ENCODE data around the gene TBX2.

TBX2 gene

DNA sequence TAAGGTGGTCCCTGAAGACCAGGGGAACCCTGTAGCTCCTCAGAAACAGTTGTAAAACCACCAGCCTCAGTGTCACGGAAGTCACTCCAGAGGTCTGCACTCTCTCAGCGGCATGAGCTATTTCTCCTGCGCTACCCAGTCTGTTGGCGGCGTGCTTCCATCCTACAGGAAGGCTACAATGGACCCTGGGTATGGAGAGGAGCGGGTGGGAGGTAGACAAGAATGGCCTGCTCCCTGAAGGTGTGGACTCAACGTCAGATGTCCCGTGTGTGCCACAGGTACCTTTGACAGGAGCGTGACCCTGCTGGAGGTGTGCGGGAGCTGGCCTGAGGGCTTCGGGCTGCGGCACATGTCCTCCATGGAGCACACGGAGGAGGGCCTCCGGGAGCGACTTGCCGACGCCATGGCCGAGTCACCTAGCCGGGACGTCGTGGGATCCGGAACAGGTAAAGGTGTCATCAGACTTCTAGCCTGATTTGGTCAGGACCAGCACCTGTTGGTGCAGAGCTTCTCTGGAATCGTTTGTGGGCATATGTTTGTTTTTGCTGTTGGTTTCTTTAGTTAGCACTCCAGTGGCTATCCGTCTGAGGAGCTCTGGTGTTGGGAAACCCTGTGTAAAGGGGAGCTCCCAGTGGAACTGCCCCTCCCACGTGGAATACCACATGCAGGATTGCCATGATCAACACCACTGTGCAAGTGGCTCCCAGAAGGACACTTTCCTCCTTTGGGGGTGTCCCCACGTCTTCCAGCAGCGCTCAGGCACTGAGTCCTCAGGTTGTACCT lies 31.4 kb upstream of the TBX2 start:
- in situ Hi-C loops (cut with MboI; ENCODE audit: low sequenced_read_pairs) = no loop called here

DNA sequence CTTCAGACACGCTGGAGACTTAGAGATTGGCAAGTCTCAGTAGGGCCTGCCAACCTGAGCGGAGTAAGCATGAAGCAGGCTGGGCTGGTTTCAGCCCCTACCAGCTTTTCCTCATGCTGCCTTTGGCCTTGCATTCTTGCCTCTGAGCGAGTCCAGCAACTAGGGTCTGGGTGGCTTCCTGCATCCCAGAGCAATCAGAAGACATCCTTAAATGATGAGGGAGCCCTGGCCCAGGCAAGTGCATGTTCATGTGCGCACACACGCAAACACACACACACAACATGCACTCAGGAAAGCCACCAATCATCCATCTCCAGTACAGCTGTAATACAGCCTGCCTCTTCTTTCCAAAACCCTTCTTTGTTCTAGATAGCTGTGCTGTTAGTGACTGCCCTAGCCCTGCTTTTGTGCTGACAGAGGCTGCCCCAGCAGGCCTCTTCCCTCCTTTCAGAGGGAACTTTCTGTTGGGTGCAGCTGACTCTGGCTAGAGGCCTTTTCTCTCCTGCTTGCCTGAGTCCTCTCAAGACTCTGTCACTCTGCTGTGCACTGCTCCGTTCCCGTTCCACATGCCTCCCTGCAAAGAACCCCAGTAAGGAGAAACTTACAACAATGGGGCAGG lies 30.7 kb upstream of the TBX2 start:
- in situ Hi-C loops (cut with MboI; ENCODE audit: low sequenced_read_pairs) = no loop called here

GRCh38 chr17:61369751-61370150 lies 29.9 kb upstream of the TBX2 start:
- in situ Hi-C loops (cut with MboI; ENCODE audit: low sequenced_read_pairs) = no loop called here

- in situ Hi-C loops (cut with MboI; ENCODE audit: low sequenced_read_pairs) = no loop called here
These were observed 28.5 kb upstream of the TBX2 start for GRCh38 chr17:61371179-61371578.

DNA sequence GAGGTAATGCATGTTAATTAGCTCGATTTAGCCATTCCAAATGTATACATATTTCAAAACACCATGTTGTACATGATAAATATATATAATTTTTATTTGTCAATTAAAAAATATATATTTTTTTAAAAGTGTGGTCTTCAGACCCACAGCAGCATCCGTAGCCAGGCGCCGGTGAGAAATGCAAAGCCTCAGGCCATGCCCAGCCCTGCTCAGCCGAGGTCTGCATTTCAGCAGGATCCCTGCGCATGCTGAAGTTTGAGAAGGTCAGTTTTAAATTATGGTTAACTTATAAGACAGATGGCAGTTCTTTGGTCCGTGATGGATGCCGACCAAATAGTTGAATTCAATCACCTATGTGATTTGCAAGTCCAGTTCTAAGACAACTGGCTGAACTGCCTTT lies 28.0 kb upstream of the TBX2 start:
- in situ Hi-C loops (cut with MboI; ENCODE audit: low sequenced_read_pairs) = no loop called here

DNA sequence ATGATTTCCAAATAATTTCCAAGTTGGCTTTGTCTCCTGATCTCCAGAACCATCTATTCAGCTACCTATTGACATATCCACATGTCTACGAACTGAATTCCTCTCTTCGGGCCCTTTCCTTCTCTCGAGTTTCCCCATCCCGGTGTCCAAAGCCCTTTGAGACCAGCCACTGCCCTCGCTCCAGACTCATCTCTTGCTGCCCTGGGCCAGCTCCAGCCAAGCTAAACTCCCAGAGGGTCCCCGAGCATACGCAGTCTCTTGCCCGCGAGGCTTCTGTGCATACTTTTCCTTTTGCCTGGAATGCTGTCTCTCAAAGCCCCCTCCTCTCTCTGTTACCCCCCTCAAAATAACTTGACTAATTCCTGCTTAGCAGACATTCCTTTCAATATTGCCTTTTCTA lies 27.2 kb upstream of the TBX2 start:
- in situ Hi-C loops (cut with MboI; ENCODE audit: low sequenced_read_pairs) = no loop called here

GRCh38 chr17:61376931-61377838 lies 22.5 kb upstream of the TBX2 start:
- in situ Hi-C loops (cut with MboI; ENCODE audit: low sequenced_read_pairs) = loop anchor here (25.0 kb wide), 1 partner anchor 365 kb away; no protein-coding TSS in a partner anchor

GRCh38 chr17:61378658-61379456 lies 20.8 kb upstream of the TBX2 start:
- in situ Hi-C loops (cut with MboI; ENCODE audit: low sequenced_read_pairs) = loop anchor here (25.0 kb wide), 1 partner anchor 367 kb away; no protein-coding TSS in a partner anchor

GRCh38 chr17:61379457-61380216 lies 20.0 kb upstream of the TBX2 start:
- in situ Hi-C loops (cut with MboI; ENCODE audit: low sequenced_read_pairs) = loop anchor here (25.0 kb wide), 1 partner anchor 367 kb away; no protein-coding TSS in a partner anchor

DNA sequence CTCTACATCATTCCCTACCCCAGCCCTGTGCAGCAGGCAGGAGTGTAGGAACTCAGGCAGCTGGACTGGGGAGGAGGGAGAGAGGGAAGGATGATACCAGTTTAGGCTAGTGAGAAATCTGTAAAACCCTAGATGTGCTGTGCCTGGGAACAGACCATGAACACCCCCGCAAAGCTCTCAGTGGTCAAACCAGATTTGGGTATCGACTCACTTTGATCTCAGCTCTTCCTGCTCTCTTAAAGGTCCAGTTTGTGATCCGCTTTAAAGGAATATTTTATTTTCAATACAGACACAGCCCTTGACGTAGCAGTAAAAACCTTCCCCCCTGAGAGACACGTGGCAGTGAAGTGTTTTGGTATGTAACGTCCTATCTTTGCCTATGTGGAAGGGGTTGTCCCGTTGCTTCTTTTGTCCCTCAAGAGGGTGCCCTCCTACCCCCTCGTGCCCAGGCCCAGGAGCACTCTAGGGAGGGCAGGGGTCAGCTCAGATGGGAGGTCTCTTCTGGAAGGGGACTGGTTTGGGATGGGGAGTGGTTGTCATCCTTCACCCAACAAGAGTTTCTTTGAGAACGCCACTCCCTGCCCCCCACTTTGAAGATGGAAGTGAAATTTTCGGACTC lies 19.3 kb upstream of the TBX2 start:
- in situ Hi-C loops (cut with MboI; ENCODE audit: low sequenced_read_pairs) = loop anchor here (25.0 kb wide), 1 partner anchor 368 kb away; no protein-coding TSS in a partner anchor

DNA sequence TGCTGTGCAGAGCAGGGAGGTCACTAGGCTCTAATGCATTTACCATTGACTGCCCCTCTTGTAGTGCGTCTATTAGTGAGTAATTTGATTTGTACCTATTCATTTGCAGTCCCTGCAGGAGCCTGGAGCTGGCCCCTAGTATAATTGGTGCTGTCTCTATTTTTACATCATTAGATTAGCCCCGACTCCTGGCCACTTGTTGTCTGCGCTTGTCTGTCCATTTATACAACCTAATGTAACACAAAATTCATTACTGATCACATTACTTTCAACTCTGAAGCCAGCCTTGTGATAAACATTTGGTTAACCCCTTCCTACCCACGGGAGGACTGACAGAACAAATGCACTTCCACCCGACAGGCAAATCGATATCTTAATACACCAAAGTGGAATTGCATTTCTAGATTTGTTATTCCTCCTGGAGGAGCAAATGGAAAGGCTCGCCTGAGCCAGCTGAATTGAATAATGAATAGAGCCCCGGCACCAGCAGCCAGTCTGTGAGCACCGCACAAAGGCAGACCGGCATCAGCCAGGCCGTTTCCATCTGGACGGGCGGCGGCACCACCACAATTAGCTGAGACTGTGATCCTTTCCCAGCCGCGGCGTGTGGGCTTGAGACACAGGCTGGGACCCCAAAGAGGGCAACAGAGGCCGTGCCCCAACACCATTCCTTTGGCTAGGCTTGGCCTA lies 18.7 kb upstream of the TBX2 start:
- in situ Hi-C loops (cut with MboI; ENCODE audit: low sequenced_read_pairs) = loop anchor here (25.0 kb wide), 1 partner anchor 369 kb away; no protein-coding TSS in a partner anchor

GRCh38 chr17:61381537-61381936 lies 18.1 kb upstream of the TBX2 start:
- in situ Hi-C loops (cut with MboI; ENCODE audit: low sequenced_read_pairs) = loop anchor here (25.0 kb wide), 1 partner anchor 369 kb away; no protein-coding TSS in a partner anchor

DNA sequence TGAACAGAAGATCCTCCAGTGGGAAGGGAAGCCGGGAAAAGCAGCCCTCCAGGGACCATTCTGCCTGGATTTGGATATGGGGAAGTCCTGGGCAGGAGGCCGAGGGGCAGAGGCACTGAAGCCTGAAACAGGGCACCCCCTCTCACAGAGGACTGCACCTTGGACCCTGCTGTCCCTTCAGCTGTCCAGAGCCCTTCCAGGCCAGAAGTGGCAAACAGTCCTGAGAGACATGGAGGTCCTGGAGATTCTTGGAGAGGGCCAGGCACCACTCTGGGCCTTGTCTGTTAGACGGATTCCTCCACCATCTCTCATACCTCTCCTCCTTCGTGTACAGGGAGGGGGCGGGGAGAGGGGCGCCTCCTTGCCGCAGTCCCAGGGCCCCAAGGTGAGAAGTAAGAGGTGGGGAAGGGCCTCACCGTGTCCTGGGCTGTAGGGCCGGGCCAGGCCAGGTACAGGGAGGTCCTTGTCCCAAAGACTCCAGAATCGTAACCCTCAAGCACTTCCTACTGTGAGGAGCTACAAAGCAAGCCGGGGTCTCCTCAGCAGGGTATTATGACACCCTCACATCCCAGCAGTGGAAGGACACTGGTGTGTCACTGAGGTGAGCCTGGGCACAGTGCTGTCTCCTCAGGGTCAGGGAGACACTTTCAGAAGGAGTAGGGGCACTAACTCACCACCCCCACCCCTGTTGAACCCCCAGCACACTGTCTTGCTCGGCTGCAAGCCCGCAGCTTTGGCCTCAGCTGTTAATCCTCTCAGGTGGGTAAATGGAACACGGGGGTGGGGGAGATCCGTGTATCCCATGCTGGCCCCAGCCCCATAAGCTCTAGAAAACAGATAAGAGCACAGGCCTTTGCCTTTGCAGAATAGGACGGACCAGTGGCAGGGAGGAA lies 16.6 kb upstream of the TBX2 start:
- in situ Hi-C loops (cut with MboI; ENCODE audit: low sequenced_read_pairs) = loop anchor here (25.0 kb wide), 1 partner anchor 371 kb away; no protein-coding TSS in a partner anchor

DNA sequence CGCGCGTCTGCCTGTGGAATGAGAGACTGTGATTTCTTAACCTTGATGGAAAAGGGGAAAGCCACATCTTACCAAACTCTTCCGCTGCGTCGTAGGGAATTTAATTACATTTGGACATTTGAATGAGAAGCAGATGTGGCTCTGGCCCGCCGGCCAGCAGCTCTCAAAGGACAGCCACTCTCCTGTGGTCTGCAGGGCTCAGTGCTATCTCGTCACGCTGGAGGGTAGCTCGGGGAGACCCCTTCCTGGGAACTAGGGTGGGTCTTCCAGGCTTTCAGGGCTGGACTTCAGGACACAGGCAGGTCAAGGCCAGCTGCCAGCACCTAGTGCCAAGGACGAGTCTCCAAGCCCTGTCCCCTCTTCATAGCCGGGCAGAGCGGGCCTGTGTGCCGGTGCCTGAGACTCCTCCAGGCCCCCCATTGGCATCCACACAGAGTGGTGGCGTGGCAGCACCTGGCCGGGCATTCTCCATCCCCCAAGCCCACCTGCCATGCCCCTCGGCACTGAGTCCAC lies 15.9 kb upstream of the TBX2 start:
- in situ Hi-C loops (cut with MboI; ENCODE audit: low sequenced_read_pairs) = loop anchor here (25.0 kb wide), 1 partner anchor 371 kb away; no protein-coding TSS in a partner anchor

GRCh38 chr17:61384354-61384691 lies 15.3 kb upstream of the TBX2 start:
- in situ Hi-C loops (cut with MboI; ENCODE audit: low sequenced_read_pairs) = loop anchor here (25.0 kb wide), 1 partner anchor 372 kb away; no protein-coding TSS in a partner anchor

- in situ Hi-C loops (cut with MboI; ENCODE audit: low sequenced_read_pairs) = loop anchor here (25.0 kb wide), 1 partner anchor 373 kb away; no protein-coding TSS in a partner anchor
These were observed 14.7 kb upstream of the TBX2 start for GRCh38 chr17:61384692-61385576.
